ENCODE measurements around the gene CPPED1.
"Not testable (repeated sequence)": the region's sequence is repeated elsewhere in the genome, so short reads cannot be mapped to it uniquely, and the experiment has no call there.

Gene CPPED1

GRCh38 chr16:12792528-12792927, 11.2 kb downstream of the CPPED1 start:
- not testable (repeated sequence) for H3K27me3 Mint-ChIP-seq, ATAC-seq, H3K27ac Mint-ChIP-seq, DNase-seq, H3K4me1 Mint-ChIP-seq, H3K4me3 Mint-ChIP-seq
- H3K9me3 Mint-ChIP-seq: peaks cover 8 to 18% of the 10 kb centered on the region in 2 donors

- H3K9me3 Mint-ChIP-seq: peaks cover 8 to 18% of the 10 kb centered on the region in 2 donors
- no peak for DNase-seq
- no peak overlapping the region for H3K4me3 Mint-ChIP-seq
- no peak overlapping the region for H3K27ac Mint-ChIP-seq
- no peak for ATAC-seq
- H3K4me1 Mint-ChIP-seq: no peaks in the 10 kb centered on the region
- H3K27me3 Mint-ChIP-seq: no peaks in the 10 kb centered on the region
Observed at GRCh38 chr16:12791340-12791739, 12.3 kb downstream of the CPPED1 start.

GRCh38 chr16:12788758-12789157, 14.9 kb downstream of the CPPED1 start:
- Mint-ChIP-seq H3K4me3 (no peak overlapping the region), H3K27ac (peak overlapping the region in 1 of 2 donors; percentile 15), H3K4me1 (no peaks in the 10 kb centered on the region), H3K9me3 (peaks cover 8 to 18% of the 10 kb centered on the region in 2 donors), H3K27me3 (no peaks in the 10 kb centered on the region)
- ATAC-seq (no peak), DNase-seq (no peak)

- Mint-ChIP-seq H3K27ac (no peak overlapping the region), H3K4me1 (peaks cover 6% of the 10 kb centered on the region), H3K9me3 (peaks cover 0 to 7% of the 10 kb centered on the region in 2 donors), H3K27me3 (no peaks in the 10 kb centered on the region), H3K4me3 (no peak overlapping the region)
- DNase-seq: no peak
- no peak for ATAC-seq
Observed at GRCh38 chr16:12786081-12786480, 17.6 kb downstream of the CPPED1 start.

GRCh38 chr16:12784076-12784475, 19.6 kb downstream of the CPPED1 start:
- DNase-seq (no peak), ATAC-seq (no peak)
- peaks cover 6% of the 10 kb centered on the region for H3K4me1 Mint-ChIP-seq
- peaks cover 0 to 7% of the 10 kb centered on the region in 2 donors for H3K9me3 Mint-ChIP-seq
- no peak overlapping the region for H3K27ac Mint-ChIP-seq
- no peaks in the 10 kb centered on the region for H3K27me3 Mint-ChIP-seq
- H3K4me3 Mint-ChIP-seq: no peak overlapping the region

- ATAC-seq (no peak), DNase-seq (no peak)
- Mint-ChIP-seq H3K9me3 (peaks cover 0 to 7% of the 10 kb centered on the region in 2 donors), H3K27me3 (no peaks in the 10 kb centered on the region), H3K4me1 (peaks cover 6% of the 10 kb centered on the region), H3K4me3 (no peak overlapping the region), H3K27ac (no peak overlapping the region)
Observed at GRCh38 chr16:12781777-12782176, 21.9 kb downstream of the CPPED1 start.

- DNase-seq (no peak), ATAC-seq (no peak)
- Mint-ChIP-seq H3K9me3 (peaks cover 0 to 18% of the 10 kb centered on the region in 2 donors), H3K4me1 (peaks cover 6% of the 10 kb centered on the region), H3K27me3 (no peaks in the 10 kb centered on the region), H3K27ac (no peak overlapping the region), H3K4me3 (no peak overlapping the region)
Observed at GRCh38 chr16:12780467-12780866, 23.2 kb downstream of the CPPED1 start.

GRCh38 chr16:12778726-12779125, 25.0 kb downstream of the CPPED1 start:
- H3K9me3 Mint-ChIP-seq: peaks cover 0 to 18% of the 10 kb centered on the region in 2 donors
- ATAC-seq: no peak
- no peak overlapping the region for H3K27ac Mint-ChIP-seq

GRCh38 chr16:12775656-12776236, 27.9 kb downstream of the CPPED1 start:
- DNase-seq (no peak), ATAC-seq (no peak)
- no peaks in the 10 kb centered on the region for H3K27me3 Mint-ChIP-seq
- H3K4me1 Mint-ChIP-seq: no peaks in the 10 kb centered on the region
- no peak overlapping the region for H3K27ac Mint-ChIP-seq
- no peak overlapping the region for H3K4me3 Mint-ChIP-seq
- peaks cover 0 to 11% of the 10 kb centered on the region in 2 donors for H3K9me3 Mint-ChIP-seq

More at GRCh38 chr16:12778726-12779125, 25.0 kb downstream of the CPPED1 start:
- Mint-ChIP-seq H3K27me3 (no peaks in the 10 kb centered on the region), H3K4me1 (peaks cover 6% of the 10 kb centered on the region), H3K4me3 (no peak overlapping the region)
- no peak for DNase-seq

GRCh38 chr16:12773221-12773620, 30.5 kb downstream of the CPPED1 start:
- Mint-ChIP-seq H3K27me3 (no peaks in the 10 kb centered on the region), H3K9me3 (peaks cover 0 to 11% of the 10 kb centered on the region in 2 donors), H3K4me1 (peaks cover 6% of the 10 kb centered on the region), H3K27ac (no peak overlapping the region), H3K4me3 (no peak overlapping the region)
- ATAC-seq: no peak
- DNase-seq: no peak

- no peaks in the 10 kb centered on the region for H3K27me3 Mint-ChIP-seq
- no peak overlapping the region for H3K4me3 Mint-ChIP-seq
- DNase-seq (no peak), ATAC-seq (no peak)
- H3K27ac Mint-ChIP-seq: peak overlapping the region in 1 of 2 donors; percentile 12
- H3K4me1 Mint-ChIP-seq: peaks cover 21% of the 10 kb centered on the region
- H3K9me3 Mint-ChIP-seq: peaks cover 0 to 8% of the 10 kb centered on the region in 2 donors
Observed at GRCh38 chr16:12771341-12771798, 32.3 kb downstream of the CPPED1 start.

- ATAC-seq (no peak), DNase-seq (no peak)
- Mint-ChIP-seq H3K4me3 (no peak overlapping the region), H3K9me3 (no peaks in the 10 kb centered on the region), H3K27me3 (no peaks in the 10 kb centered on the region), H3K27ac (no peak overlapping the region), H3K4me1 (peaks cover 21% of the 10 kb centered on the region)
Observed at GRCh38 chr16:12769525-12769924, 34.2 kb downstream of the CPPED1 start.

GRCh38 chr16:12767897-12768296, 35.8 kb downstream of the CPPED1 start:
- Mint-ChIP-seq H3K4me3 (peak overlapping the region; percentile 32 to 61), H3K9me3 (no peaks in the 10 kb centered on the region), H3K4me1 (peaks cover 21% of the 10 kb centered on the region), H3K27me3 (no peaks in the 10 kb centered on the region), H3K27ac (peak overlapping the region; percentile 70 to 79)
- DNase-seq: no peak
- ATAC-seq: peak; percentile 77

GRCh38 chr16:12766853-12767252, 36.8 kb downstream of the CPPED1 start:
- ATAC-seq (no peak), DNase-seq (no peak)
- H3K27ac Mint-ChIP-seq: no peak overlapping the region
- peaks cover 21% of the 10 kb centered on the region for H3K4me1 Mint-ChIP-seq
- H3K27me3 Mint-ChIP-seq: no peaks in the 10 kb centered on the region
- no peaks in the 10 kb centered on the region for H3K9me3 Mint-ChIP-seq
- H3K4me3 Mint-ChIP-seq: no peak overlapping the region

- peaks cover 21% of the 10 kb centered on the region for H3K4me1 Mint-ChIP-seq
- DNase-seq, H3K9me3 Mint-ChIP-seq, ATAC-seq, H3K27me3 Mint-ChIP-seq, H3K4me3 Mint-ChIP-seq, H3K27ac Mint-ChIP-seq: not testable (repeated sequence)
Observed at GRCh38 chr16:12766208-12766607, 37.5 kb downstream of the CPPED1 start.

GRCh38 chr16:12764813-12765488, 38.7 kb downstream of the CPPED1 start:
- Mint-ChIP-seq H3K4me1 (peaks cover 21% of the 10 kb centered on the region), H3K9me3 (no peaks in the 10 kb centered on the region), H3K4me3 (no peak overlapping the region), H3K27ac (no peak overlapping the region), H3K27me3 (no peaks in the 10 kb centered on the region)
- no peak for DNase-seq
- ATAC-seq: no peak
